ENCODE measurements around the gene NOP56. TPM values are rescaled to one million over a fixed set of nuclear protein-coding genes. Genes with fewer than 3 reads are reported as not detected.

NOP56 gene
- total and polyA plus RNA-seq, 9 of the 15 experiments (the other 6 are each of a cell fraction or from before 2014, with no cell fraction given): 295 to 697 (median 439) TPM

DNA sequence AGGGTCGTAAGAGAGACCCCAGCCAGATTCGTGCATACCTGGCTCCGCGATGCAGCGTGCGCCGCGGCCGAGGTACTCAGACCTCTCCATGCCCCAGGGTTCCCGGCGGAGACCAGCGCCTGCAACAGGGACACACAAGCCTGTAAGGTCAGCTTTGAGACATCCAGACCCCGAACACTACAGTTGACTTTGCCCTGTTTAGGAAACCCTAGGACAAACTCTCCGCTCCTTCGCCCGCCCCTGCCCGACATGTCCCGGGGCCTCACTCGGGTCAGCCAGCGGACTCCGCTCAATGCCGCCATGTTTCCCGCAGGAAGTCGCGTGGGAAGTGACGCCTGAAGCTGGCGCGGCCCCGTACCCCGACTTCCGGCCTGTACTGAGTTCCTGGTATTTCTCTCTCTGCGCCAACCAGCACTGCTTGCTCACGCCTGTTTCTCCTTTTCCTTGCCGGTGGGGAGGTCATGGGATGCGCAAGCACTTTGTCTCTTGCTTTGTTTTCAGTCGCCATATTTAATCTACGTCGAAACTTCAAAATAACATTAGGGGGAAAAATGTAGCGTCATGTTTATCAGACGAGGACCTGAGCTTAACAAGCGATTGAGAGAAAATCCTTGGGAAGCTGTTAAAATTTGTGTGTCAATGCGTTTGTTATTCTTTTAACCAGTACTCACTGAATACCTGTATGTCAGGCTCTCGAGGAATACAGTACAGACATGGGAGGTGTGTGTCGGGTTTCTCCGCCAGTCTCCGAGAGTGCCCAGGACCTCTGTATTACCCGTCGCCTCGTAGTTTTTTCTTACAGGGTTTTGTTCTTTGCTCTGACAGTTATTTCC is 11.7 kb downstream of the NOP56 start, which contains the start of gene IDH3B (continued):
- no peak for TF ChIP-seq SRSF1 (IDR thresholded peaks at IDR 0.05; ENCODE audit: low read depth, low read length)
- TF ChIP-seq, protein P1, sequence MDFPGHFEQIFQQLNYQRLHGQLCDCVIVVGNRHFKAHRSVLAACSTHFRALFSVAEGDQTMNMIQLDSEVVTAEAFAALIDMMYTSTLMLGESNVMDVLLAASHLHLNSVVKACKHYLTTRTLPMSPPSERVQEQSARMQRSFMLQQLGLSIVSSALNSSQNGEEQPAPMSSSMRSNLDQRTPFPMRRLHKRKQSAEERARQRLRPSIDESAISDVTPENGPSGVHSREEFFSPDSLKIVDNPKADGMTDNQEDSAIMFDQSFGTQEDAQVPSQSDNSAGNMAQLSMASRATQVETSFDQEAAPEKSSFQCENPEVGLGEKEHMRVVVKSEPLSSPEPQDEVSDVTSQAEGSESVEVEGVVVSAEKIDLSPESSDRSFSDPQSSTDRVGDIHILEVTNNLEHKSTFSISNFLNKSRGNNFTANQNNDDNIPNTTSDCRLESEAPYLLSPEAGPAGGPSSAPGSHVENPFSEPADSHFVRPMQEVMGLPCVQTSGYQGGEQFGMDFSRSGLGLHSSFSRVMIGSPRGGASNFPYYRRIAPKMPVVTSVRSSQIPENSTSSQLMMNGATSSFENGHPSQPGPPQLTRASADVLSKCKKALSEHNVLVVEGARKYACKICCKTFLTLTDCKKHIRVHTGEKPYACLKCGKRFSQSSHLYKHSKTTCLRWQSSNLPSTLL (IDR thresholded peaks at IDR 0.05): no peak
- TF ChIP-seq HMBOX1 (IDR thresholded peaks at IDR 0.05): no peak
- no peak for TF ChIP-seq FOXM1 (IDR thresholded peaks at IDR 0.05; ENCODE audit: low read depth)
- TF ChIP-seq FOXM1 (CRISPR knock-in tag; IDR thresholded peaks at IDR 0.05; ENCODE audit: low read depth): no peak
- TF ChIP-seq CC2D1A (IDR thresholded peaks at IDR 0.05): no peak
- TF ChIP-seq TAF9B (IDR thresholded peaks at IDR 0.05; ENCODE audit: partially characterized antibody): peak; percentile 78
- TF ChIP-seq MTA1 (IDR thresholded peaks at IDR 0.05; ENCODE audit: borderline replicate concordance): peak; percentile 99
- no peak for TF ChIP-seq CBFB (CRISPR knock-in tag; IDR thresholded peaks at IDR 0.05)
- TF ChIP-seq HDAC1 (IDR thresholded peaks at IDR 0.05): peak in 1 of 2 experiments; percentile 83; a peak in 2 of 4 replicates
- TF ChIP-seq, protein P2, sequence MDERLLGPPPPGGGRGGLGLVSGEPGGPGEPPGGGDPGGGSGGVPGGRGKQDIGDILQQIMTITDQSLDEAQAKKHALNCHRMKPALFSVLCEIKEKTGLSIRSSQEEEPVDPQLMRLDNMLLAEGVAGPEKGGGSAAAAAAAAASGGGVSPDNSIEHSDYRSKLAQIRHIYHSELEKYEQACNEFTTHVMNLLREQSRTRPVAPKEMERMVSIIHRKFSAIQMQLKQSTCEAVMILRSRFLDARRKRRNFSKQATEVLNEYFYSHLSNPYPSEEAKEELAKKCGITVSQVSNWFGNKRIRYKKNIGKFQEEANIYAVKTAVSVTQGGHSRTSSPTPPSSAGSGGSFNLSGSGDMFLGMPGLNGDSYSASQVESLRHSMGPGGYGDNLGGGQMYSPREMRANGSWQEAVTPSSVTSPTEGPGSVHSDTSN (CRISPR knock-in tag; IDR thresholded peaks at IDR 0.05; ENCODE audit: low read depth): no peak
- TF ChIP-seq, protein P2 (tag; conservative IDR thresholded peaks at IDR 0.05; ENCODE audit: low read depth): no peak
- TF ChIP-seq, protein P3, sequence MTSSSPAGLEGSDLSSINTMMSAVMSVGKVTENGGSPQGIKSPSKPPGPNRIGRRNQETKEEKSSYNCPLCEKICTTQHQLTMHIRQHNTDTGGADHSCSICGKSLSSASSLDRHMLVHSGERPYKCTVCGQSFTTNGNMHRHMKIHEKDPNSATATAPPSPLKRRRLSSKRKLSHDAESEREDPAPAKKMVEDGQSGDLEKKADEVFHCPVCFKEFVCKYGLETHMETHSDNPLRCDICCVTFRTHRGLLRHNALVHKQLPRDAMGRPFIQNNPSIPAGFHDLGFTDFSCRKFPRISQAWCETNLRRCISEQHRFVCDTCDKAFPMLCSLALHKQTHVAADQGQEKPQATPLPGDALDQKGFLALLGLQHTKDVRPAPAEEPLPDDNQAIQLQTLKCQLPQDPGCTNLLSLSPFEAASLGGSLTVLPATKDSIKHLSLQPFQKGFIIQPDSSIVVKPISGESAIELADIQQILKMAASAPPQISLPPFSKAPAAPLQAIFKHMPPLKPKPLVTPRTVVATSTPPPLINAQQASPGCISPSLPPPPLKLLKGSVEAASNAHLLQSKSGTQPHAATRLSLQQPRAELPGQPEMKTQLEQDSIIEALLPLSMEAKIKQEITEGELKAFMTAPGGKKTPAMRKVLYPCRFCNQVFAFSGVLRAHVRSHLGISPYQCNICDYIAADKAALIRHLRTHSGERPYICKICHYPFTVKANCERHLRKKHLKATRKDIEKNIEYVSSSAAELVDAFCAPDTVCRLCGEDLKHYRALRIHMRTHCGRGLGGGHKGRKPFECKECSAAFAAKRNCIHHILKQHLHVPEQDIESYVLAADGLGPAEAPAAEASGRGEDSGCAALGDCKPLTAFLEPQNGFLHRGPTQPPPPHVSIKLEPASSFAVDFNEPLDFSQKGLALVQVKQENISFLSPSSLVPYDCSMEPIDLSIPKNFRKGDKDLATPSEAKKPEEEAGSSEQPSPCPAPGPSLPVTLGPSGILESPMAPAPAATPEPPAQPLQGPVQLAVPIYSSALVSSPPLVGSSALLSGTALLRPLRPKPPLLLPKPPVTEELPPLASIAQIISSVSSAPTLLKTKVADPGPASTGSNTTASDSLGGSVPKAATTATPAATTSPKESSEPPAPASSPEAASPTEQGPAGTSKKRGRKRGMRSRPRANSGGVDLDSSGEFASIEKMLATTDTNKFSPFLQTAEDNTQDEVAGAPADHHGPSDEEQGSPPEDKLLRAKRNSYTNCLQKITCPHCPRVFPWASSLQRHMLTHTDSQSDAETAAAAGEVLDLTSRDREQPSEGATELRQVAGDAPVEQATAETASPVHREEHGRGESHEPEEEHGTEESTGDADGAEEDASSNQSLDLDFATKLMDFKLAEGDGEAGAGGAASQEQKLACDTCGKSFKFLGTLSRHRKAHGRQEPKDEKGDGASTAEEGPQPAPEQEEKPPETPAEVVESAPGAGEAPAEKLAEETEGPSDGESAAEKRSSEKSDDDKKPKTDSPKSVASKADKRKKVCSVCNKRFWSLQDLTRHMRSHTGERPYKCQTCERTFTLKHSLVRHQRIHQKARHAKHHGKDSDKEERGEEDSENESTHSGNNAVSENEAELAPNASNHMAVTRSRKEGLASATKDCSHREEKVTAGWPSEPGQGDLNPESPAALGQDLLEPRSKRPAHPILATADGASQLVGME (CRISPR knock-in tag; IDR thresholded peaks at IDR 0.05): no peak
- TF ChIP-seq, protein P4, sequence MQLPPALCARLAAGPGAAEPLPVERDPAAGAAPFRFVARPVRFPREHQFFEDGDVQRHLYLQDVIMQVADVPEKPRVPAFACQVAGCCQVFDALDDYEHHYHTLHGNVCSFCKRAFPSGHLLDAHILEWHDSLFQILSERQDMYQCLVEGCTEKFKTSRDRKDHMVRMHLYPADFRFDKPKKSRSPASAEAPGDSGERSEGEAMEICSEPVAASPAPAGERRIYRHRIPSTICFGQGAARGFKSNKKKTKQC (CRISPR knock-in tag; IDR thresholded peaks at IDR 0.05): no peak
- TF ChIP-seq TBP (optimal IDR thresholded peaks at IDR 0.05; ENCODE audit: low read depth, low read length): peak; percentile 7
- peak in 1 of 2 experiments; percentile 65; a peak in 2 of 4 replicates for TF ChIP-seq TBL1XR1 (IDR thresholded peaks at IDR 0.05; ENCODE audit: low read length in 2 of 2)

Measured in K562 (cell line).